D341Med (cell line): ENCODE measurements around the gene GJC2.
A peak's percentile ranks its signal among the peaks of the same experiment; 100 is the strongest.

Experiments
- DNase-seq: peaks from one replicate; pipeline ENCODE4 v3.0.0; 2012; ENCODE audit warnings: low spot score

Gene GJC2

GRCh38 chr1:228114827-228115226 lies 34.9 kb upstream of the GJC2 start:
- no peak for DNase-seq

GRCh38 chr1:228117335-228117734 lies 32.4 kb upstream of the GJC2 start:
- DNase-seq: no peak

GRCh38 chr1:228118040-228118439 lies 31.7 kb upstream of the GJC2 start:
- DNase-seq: no peak

GRCh38 chr1:228120351-228120750 lies 29.4 kb upstream of the GJC2 start:
- no peak for DNase-seq

GRCh38 chr1:228120857-228121489 lies 28.8 kb upstream of the GJC2 start:
- DNase-seq: no peak

GRCh38 chr1:228122921-228123441 lies 26.7 kb upstream of the GJC2 start:
- DNase-seq: no peak

- no peak for DNase-seq
Observed at GRCh38 chr1:228123505-228123904, 26.2 kb upstream of the GJC2 start.

- DNase-seq: no peak
Observed at GRCh38 chr1:228125185-228125584, 24.5 kb upstream of the GJC2 start.

GRCh38 chr1:228131766-228132165 lies 18.0 kb upstream of the GJC2 start:
- no peak for DNase-seq

- DNase-seq: no peak
Observed at GRCh38 chr1:228134591-228134990, 15.1 kb upstream of the GJC2 start.

- DNase-seq: no peak
Observed at GRCh38 chr1:228136901-228137300, 12.8 kb upstream of the GJC2 start.

- DNase-seq: no peak
Observed at GRCh38 chr1:228139406-228139930, 10.3 kb upstream of the GJC2 start.

GRCh38 chr1:228139931-228140723 lies 9.6 kb upstream of the GJC2 start, which contains the start of gene GUK1:
TSS of gene GUK1 (plus strand) at chr1:228140279. CDS start at chr1:228140303, 24 bp downstream.
- DNase-seq: peak; percentile 99

- DNase-seq: peak; percentile 42
Observed at GRCh38 chr1:228140724-228141225, 9.0 kb upstream of the GJC2 start.

- DNase-seq: peak; percentile 67
Observed at GRCh38 chr1:228141226-228142044, 8.3 kb upstream of the GJC2 start.

GRCh38 chr1:228142155-228142691 lies 7.5 kb upstream of the GJC2 start:
- no peak for DNase-seq

GRCh38 chr1:228142701-228143136 lies 7.0 kb upstream of the GJC2 start:
- no peak for DNase-seq

- no peak for DNase-seq
Observed at GRCh38 chr1:228143480-228144192, 6.1 kb upstream of the GJC2 start.

- DNase-seq: peak; percentile 68
Observed at GRCh38 chr1:228144193-228144992, 5.3 kb upstream of the GJC2 start.

- DNase-seq: no peak
Observed at GRCh38 chr1:228144993-228145343, 4.8 kb upstream of the GJC2 start.
